ENCODE measurements around the gene TOR1AIP1.

TOR1AIP1 gene

DNA sequence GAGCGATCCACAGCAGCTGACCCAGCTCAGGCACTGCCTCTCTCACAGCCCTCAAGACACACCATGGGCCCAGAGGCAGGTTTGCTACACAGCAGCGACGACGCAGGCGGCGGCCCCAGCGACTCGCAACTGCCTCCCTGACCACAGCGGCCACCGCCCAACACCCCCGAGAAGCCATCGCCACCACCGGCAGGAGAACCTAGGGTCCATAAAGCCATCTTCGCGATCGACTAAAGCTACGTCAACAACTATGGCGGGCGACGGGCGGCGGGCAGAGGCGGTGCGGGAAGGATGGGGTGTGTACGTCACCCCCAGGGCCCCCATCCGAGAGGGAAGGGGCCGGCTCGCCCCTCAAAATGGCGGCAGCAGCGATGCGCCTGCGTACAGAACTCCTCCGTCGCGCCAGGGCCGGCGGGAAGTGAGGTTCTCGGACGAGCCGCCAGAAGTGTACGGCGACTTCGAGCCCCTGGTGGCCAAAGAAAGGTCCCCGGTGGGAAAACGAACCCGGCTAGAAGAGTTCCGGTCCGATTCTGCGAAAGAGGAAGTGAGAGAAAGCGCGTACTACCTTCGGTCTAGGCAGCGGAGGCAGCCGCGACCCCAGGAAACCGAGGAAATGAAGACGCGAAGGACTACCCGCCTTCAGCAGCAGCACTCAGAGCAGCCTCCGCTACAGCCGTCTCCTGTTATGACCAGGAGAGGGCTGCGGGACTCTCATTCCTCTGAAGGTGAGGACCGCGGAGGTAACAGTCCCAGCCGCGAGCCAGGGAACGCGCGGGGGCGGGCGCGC lies at the start of gene TOR1AIP1 (continued):
- no peak for TF ChIP-seq SCRT1 (tag by site-specific recombination; IDR thresholded peaks at IDR 0.05; ENCODE audit: borderline replicate concordance)
- TF ChIP-seq PRDM6 (tag by site-specific recombination; IDR thresholded peaks at IDR 0.05), result peak; percentile 59; the same call in 1 of the 2 replicates
- TF ChIP-seq ZSCAN18 (tag by site-specific recombination; IDR thresholded peaks at IDR 0.05), result peak; percentile 59; the same call in 1 of the 2 replicates
- TF ChIP-seq ZNF362 (tag by site-specific recombination; IDR thresholded peaks at IDR 0.05), result no peak
- TF ChIP-seq HOXA7 (CRISPR knock-in tag; IDR thresholded peaks at IDR 0.05; ENCODE audit: borderline replicate concordance), result no peak
- peak; percentile 65 for TF ChIP-seq SP2 (tag by site-specific recombination; IDR thresholded peaks at IDR 0.05)
- TF ChIP-seq RBAK (tag by site-specific recombination; IDR thresholded peaks at IDR 0.05), result no peak
- no peak for TF ChIP-seq ZNF121 (tag by site-specific recombination; IDR thresholded peaks at IDR 0.05)
- TF ChIP-seq ZNF843 (tag by site-specific recombination; IDR thresholded peaks at IDR 0.05), result peak; percentile 78
- TF ChIP-seq, protein P1, sequence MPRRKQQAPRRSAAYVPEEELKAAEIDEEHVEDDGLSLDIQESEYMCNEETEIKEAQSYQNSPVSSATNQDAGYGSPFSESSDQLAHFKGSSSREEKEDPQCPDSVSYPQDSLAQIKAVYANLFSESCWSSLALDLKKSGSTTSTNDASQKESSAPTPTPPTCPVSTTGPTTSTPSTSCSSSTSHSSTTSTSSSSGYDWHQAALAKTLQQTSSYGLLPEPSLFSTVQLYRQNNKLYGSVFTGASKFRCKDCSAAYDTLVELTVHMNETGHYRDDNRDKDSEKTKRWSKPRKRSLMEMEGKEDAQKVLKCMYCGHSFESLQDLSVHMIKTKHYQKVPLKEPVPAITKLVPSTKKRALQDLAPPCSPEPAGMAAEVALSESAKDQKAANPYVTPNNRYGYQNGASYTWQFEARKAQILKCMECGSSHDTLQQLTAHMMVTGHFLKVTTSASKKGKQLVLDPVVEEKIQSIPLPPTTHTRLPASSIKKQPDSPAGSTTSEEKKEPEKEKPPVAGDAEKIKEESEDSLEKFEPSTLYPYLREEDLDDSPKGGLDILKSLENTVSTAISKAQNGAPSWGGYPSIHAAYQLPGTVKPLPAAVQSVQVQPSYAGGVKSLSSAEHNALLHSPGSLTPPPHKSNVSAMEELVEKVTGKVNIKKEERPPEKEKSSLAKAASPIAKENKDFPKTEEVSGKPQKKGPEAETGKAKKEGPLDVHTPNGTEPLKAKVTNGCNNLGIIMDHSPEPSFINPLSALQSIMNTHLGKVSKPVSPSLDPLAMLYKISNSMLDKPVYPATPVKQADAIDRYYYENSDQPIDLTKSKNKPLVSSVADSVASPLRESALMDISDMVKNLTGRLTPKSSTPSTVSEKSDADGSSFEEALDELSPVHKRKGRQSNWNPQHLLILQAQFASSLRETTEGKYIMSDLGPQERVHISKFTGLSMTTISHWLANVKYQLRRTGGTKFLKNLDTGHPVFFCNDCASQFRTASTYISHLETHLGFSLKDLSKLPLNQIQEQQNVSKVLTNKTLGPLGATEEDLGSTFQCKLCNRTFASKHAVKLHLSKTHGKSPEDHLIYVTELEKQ (tag by site-specific recombination; IDR thresholded peaks at IDR 0.05; ENCODE audit: borderline replicate concordance), result peak; percentile 86
- TF ChIP-seq ZNF133 (tag by site-specific recombination; IDR thresholded peaks at IDR 0.05), result no peak
- TF ChIP-seq, protein P2, sequence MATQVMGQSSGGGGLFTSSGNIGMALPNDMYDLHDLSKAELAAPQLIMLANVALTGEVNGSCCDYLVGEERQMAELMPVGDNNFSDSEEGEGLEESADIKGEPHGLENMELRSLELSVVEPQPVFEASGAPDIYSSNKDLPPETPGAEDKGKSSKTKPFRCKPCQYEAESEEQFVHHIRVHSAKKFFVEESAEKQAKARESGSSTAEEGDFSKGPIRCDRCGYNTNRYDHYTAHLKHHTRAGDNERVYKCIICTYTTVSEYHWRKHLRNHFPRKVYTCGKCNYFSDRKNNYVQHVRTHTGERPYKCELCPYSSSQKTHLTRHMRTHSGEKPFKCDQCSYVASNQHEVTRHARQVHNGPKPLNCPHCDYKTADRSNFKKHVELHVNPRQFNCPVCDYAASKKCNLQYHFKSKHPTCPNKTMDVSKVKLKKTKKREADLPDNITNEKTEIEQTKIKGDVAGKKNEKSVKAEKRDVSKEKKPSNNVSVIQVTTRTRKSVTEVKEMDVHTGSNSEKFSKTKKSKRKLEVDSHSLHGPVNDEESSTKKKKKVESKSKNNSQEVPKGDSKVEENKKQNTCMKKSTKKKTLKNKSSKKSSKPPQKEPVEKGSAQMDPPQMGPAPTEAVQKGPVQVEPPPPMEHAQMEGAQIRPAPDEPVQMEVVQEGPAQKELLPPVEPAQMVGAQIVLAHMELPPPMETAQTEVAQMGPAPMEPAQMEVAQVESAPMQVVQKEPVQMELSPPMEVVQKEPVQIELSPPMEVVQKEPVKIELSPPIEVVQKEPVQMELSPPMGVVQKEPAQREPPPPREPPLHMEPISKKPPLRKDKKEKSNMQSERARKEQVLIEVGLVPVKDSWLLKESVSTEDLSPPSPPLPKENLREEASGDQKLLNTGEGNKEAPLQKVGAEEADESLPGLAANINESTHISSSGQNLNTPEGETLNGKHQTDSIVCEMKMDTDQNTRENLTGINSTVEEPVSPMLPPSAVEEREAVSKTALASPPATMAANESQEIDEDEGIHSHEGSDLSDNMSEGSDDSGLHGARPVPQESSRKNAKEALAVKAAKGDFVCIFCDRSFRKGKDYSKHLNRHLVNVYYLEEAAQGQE (tag by site-specific recombination; IDR thresholded peaks at IDR 0.05), result peak; percentile 76; the same call in 1 of the 2 replicates
- TF ChIP-seq ZNF571 (tag by site-specific recombination; IDR thresholded peaks at IDR 0.05), result no peak
- no peak for TF ChIP-seq TCF7L2 (IDR thresholded peaks at IDR 0.05; ENCODE audit: borderline replicate concordance, low read depth, low read length)
- peak; percentile 83 for TF ChIP-seq ZBTB7A (tag by site-specific recombination; IDR thresholded peaks at IDR 0.05; ENCODE audit: low read depth)
- TF ChIP-seq SCRT2 (tag by site-specific recombination; IDR thresholded peaks at IDR 0.05), result no peak
- no peak; the same call in 1 of the 2 replicates for TF ChIP-seq ZNF398 (tag by site-specific recombination; IDR thresholded peaks at IDR 0.05)
- TF ChIP-seq ZNF19 (tag by site-specific recombination; IDR thresholded peaks at IDR 0.05; ENCODE audit: low read depth), result 0 out of 2 replicates have a peak, but pooled peaks have one; percentile 44
- TF ChIP-seq ZBTB8A (tag by site-specific recombination; IDR thresholded peaks at IDR 0.05), result peak; percentile 92
- no peak for TF ChIP-seq ZNF211 (tag by site-specific recombination; IDR thresholded peaks at IDR 0.05; ENCODE audit: low read depth)
- peak; percentile 98 for TF ChIP-seq ZBTB21 (tag by site-specific recombination; IDR thresholded peaks at IDR 0.05)
- no peak; the same call in 1 of the 2 replicates for TF ChIP-seq ZIC2 (tag by site-specific recombination; IDR thresholded peaks at IDR 0.05)
- TF ChIP-seq MYNN (tag by site-specific recombination; IDR thresholded peaks at IDR 0.05; ENCODE audit: borderline replicate concordance), result no peak
- no peak for TF ChIP-seq ZNF248 (tag by site-specific recombination; IDR thresholded peaks at IDR 0.05)
- no peak for TF ChIP-seq ZNF514 (tag by site-specific recombination; IDR thresholded peaks at IDR 0.05)
- TF ChIP-seq ZNF335 (tag by site-specific recombination; conservative IDR thresholded peaks at IDR 0.05), result peak; percentile 97

Measured in HEK293 (cell line).